ENCODE measurements around the gene FOXRED2. TPM values are rescaled to one million over a fixed set of nuclear protein-coding genes. Genes with fewer than 3 reads are reported as not detected.
A peak's percentile ranks its signal among the peaks of the same experiment; 100 is the strongest.

The FOXRED2 gene
- total RNA-seq, 2 experiments from 2014 or later, result 1.8 to 2.3 TPM

DNA sequence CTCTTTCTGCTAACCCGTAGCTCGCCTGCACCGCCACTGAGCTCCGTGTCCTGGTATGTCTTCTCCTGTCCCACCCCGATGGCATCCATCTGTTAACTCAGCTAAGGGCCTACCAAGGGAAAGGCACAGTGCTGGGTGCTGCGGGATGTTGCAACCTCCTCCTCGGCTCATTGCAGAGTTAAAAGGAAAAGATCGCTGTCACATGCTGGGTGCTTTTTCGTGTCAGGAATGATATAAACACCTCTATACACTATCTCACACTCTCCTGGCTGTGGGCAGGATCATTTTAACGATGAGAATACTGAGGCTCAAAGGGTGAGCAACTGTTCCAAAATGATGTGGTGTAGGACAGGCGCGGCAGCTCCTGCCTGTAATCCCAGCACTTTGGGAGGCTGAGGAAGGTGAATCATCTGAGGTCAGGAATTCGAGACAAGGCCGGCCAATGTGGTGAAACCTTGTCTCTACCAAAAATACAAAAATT is 35.5 kb downstream of the FOXRED2 start:
- Histone ChIP-seq H3K4me3 (ENCODE audit: low read length) (no peak overlapping the region), H3K9me3 (ENCODE audit: control insufficient read depth in 1 of 2, insufficient read depth in 1 of 2, low read length in 2 of 2) (no peaks in the 10 kb centered on the region), H3K4me1 (ENCODE audit: insufficient read depth, low read length) (peaks cover 26% of the 10 kb centered on the region), H3K36me3 (ENCODE audit: insufficient read depth, low read length) (peaks cover 59% of the 10 kb centered on the region), H3K27ac (ENCODE audit: low read depth in 1 of 2, low read length in 2 of 2) (no peak overlapping the region), H3K27me3 (ENCODE audit: control insufficient read depth in 1 of 2, insufficient read depth in 2 of 2, low read length in 2 of 2) (no peaks in the 10 kb centered on the region)
- peaks cover 26% of the 10 kb centered on the region for H3K4me1 Mint-ChIP-seq (ENCODE audit: low read depth)
- CTCF ChIA-PET, result interaction anchor here (1.1 to 4.2 kb wide), 13 partner anchors 15 to 233 kb away, joined by 3 to 60 read pairs (median 5); partner anchors contain the start of gene APOL2
- H3K27me3 Mint-ChIP-seq, result no peaks in the 10 kb centered on the region
- intact Hi-C loops (cut with DNase I, micrococcal nuclease), result loop anchor here (2.0 to 5.0 kb wide), 3 partner anchors 37 to 87 kb away; partner anchors contain the start of gene MYH9 (in 1 of the 2)
- H3K4me3 Mint-ChIP-seq, result no peak overlapping the region
- ATAC-seq (ENCODE audit: poor library complexity), result no peak
- H3K27ac Mint-ChIP-seq, result no peak overlapping the region
- no peaks in the 10 kb centered on the region for H3K9me3 Mint-ChIP-seq
- POLR2A ChIA-PET, result interaction anchor here (1.4 to 1.6 kb wide), 3 partner anchors 20 to 172 kb away, joined by 4 to 7 read pairs (median 7); no protein-coding TSS in a partner anchor
- no peak for DNase-seq
- H3K36me3 Mint-ChIP-seq (ENCODE audit: low read depth), result peaks cover 60% of the 10 kb centered on the region
- TF ChIP-seq, protein P1, sequence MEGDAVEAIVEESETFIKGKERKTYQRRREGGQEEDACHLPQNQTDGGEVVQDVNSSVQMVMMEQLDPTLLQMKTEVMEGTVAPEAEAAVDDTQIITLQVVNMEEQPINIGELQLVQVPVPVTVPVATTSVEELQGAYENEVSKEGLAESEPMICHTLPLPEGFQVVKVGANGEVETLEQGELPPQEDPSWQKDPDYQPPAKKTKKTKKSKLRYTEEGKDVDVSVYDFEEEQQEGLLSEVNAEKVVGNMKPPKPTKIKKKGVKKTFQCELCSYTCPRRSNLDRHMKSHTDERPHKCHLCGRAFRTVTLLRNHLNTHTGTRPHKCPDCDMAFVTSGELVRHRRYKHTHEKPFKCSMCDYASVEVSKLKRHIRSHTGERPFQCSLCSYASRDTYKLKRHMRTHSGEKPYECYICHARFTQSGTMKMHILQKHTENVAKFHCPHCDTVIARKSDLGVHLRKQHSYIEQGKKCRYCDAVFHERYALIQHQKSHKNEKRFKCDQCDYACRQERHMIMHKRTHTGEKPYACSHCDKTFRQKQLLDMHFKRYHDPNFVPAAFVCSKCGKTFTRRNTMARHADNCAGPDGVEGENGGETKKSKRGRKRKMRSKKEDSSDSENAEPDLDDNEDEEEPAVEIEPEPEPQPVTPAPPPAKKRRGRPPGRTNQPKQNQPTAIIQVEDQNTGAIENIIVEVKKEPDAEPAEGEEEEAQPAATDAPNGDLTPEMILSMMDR (IDR thresholded peaks at IDR 0.05), result no peak

DNA sequence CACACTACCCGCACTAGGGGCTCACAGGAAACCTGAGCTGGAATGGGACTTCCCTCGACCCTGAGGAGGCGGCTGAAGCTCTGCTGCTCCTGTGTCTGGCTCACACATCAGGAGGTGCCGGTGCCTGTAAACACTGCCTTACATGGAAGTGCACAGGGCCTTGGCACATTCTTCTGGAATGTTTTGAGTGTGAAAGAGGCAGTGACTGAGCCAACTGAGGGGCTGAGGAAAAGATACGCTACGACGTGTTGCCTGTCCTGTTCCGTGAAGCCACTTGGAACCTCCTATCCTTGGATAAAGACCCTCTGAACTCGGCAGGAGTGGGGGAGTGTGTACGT is 35.9 kb downstream of the FOXRED2 start:
- Mint-ChIP-seq H3K27ac (peak overlapping the region; percentile 70), H3K4me3 (no peak overlapping the region), H3K27me3 (no peaks in the 10 kb centered on the region), H3K4me1 (ENCODE audit: low read depth) (peaks cover 28% of the 10 kb centered on the region), H3K9me3 (no peaks in the 10 kb centered on the region), H3K36me3 (ENCODE audit: low read depth) (peaks cover 56% of the 10 kb centered on the region)
- TF ChIP-seq, protein P1 (IDR thresholded peaks at IDR 0.05), result no peak
- no peak for ATAC-seq (ENCODE audit: poor library complexity)
- POLR2A ChIA-PET, result interaction anchor here (1.1 to 1.6 kb wide), 4 partner anchors 20 to 171 kb away, joined by 4 to 7 read pairs (median 6); no protein-coding TSS in a partner anchor
- CTCF ChIA-PET, result interaction anchor here (0.7 to 4.2 kb wide), 17 partner anchors 11 to 232 kb away, joined by 3 to 60 read pairs (median 5); partner anchors contain the start of gene APOL2
- no peak for DNase-seq
- Histone ChIP-seq H3K9me3 (ENCODE audit: control insufficient read depth in 1 of 2, insufficient read depth in 1 of 2, low read length in 2 of 2) (no peaks in the 10 kb centered on the region), H3K36me3 (ENCODE audit: insufficient read depth, low read length) (peaks cover 55% of the 10 kb centered on the region), H3K27ac (ENCODE audit: low read depth in 1 of 2, low read length in 2 of 2) (no peak overlapping the region), H3K4me1 (ENCODE audit: insufficient read depth, low read length) (peaks cover 27% of the 10 kb centered on the region), H3K27me3 (ENCODE audit: control insufficient read depth in 1 of 2, insufficient read depth in 2 of 2, low read length in 2 of 2) (no peaks in the 10 kb centered on the region), H3K4me3 (ENCODE audit: low read length) (no peak overlapping the region)
- intact Hi-C loops (cut with DNase I, micrococcal nuclease), result loop anchor here (1.0 to 5.0 kb wide), 6 partner anchors 36 to 170 kb away; partner anchors contain the start of gene MYH9 (in 1 of the 2)

DNA sequence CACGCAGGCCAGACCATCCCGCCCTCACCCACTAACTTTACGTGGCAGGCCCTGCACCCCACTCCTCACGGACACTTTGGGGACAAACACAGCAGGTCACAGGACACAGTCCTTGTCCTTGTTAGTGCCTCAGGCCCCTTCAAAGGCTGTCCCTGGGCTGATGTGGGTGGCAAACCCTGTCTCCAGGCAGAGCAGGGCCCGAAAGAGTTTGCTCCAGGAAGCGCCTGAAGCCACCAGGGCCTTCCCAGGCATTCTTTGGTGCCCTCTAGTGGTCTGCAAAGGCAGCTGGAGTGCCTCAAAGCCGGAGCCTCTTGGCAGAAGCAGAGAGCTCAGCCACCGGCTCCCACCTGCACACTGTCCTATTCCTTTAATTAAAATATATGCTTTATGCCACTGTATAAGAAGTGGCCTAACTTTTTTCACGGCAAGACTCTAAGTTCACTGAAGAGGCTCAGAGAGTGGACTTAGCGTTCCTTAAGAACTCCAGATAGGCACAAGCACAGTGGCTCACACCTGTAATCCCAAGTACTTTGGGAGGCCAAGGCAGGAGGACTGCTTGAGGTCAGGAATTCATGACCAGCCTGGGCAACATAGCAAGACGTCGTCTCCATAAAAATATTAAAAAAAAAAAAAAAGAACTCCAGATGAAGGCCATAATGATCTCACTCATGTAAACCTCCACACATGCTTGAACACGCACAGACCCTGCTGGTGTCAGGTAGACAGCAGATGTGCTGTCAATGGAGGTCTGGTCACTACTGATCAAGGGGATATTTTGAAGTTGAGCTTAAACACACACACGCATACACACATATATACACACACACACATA is 36.5 kb downstream of the FOXRED2 start:
- Histone ChIP-seq H3K27me3 (ENCODE audit: control insufficient read depth in 1 of 2, insufficient read depth in 2 of 2, low read length in 2 of 2) (no peaks in the 10 kb centered on the region), H3K36me3 (ENCODE audit: insufficient read depth, low read length) (peaks cover 49% of the 10 kb centered on the region), H3K4me3 (ENCODE audit: low read length) (no peak overlapping the region), H3K27ac (ENCODE audit: low read depth in 1 of 2, low read length in 2 of 2) (no peak overlapping the region), H3K4me1 (ENCODE audit: insufficient read depth, low read length) (peaks cover 27% of the 10 kb centered on the region), H3K9me3 (ENCODE audit: control insufficient read depth in 1 of 2, insufficient read depth in 1 of 2, low read length in 2 of 2) (no peaks in the 10 kb centered on the region)
- Mint-ChIP-seq H3K27ac (peak overlapping the region; percentile 70), H3K4me1 (ENCODE audit: low read depth) (peaks cover 26% of the 10 kb centered on the region), H3K27me3 (no peaks in the 10 kb centered on the region), H3K36me3 (ENCODE audit: low read depth) (peaks cover 50% of the 10 kb centered on the region), H3K4me3 (no peak overlapping the region), H3K9me3 (no peaks in the 10 kb centered on the region)
- DNase-seq (peak; percentile 71 to 92 (median 78)), ATAC-seq (ENCODE audit: poor library complexity) (peak; percentile 98)
- ChIA-PET POLR2A (interaction anchor here (0.6 to 1.6 kb wide), 13 partner anchors 10 to 171 kb away, joined by 3 to 8 read pairs (median 4); no protein-coding TSS in a partner anchor), CTCF (interaction anchor here (0.6 to 4.2 kb wide), 43 partner anchors 12 to 232 kb away, joined by 3 to 60 read pairs (median 5); partner anchors contain the start of genes APOL2 and MYH9)
- intact Hi-C loops (cut with DNase I, micrococcal nuclease), result loop anchor here (1.0 to 5.0 kb wide), 6 partner anchors 36 to 169 kb away; partner anchors contain the start of gene MYH9 (in 1 of the 2)
- TF ChIP-seq, protein P1 (IDR thresholded peaks at IDR 0.05), result peak; percentile 89
